LNCAP (cell line): ENCODE data around the gene ZNF71.

Experiments
- CTCF ChIP-seq: fragments of 450-650 bp; IDR thresholded peaks from 2 replicates; pipeline ENCODE4 v1.5.1; 2017; ENCODE audit warnings: mild to moderate bottlenecking

The ZNF71 gene

DNA sequence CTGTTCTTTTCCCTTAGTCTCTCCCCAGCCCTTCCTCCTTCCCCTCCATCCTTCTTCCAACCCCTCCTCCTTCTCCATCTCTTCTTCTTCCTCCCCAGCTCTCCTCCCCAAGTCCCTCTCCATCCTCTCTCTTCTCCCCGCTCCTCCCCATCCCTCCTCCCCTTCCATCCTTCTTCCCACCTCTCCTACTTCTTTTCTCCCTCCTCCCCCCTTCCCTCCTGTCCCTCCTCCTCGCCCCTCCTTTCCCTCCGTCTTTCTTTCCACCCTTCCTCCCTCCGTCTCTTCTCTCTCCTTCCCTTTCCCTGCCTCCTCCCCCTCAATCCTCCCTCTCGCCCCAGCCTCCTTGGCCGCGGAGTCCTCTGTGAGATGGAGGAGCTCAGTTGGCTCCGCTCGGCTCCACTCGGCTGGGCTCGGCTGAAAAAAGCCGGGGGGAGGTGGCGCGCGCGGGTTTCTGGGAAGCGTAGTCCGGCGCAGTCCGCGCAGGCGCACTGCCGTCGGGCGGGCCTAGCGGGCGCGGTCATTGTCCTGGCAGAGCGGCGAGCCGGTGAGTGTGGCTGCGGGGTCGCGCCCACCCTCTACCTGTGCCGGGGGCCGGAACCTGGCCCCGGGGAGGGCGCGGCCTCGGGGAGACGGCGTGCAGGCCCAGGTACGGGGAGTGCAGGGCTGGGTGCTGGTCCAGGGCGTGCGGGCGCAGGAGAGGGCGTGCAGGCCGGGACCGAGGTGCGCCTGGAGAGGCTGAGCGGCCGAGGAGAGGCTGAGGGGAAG, at the start of gene ZNF71:
TSS of gene ZNF71 (plus strand) at position 520 of the 765 bp plus-strand sequence. CDS start 6,257 bp downstream, outside the sequence.
- TF ChIP-seq CTCF = no peak

DNA sequence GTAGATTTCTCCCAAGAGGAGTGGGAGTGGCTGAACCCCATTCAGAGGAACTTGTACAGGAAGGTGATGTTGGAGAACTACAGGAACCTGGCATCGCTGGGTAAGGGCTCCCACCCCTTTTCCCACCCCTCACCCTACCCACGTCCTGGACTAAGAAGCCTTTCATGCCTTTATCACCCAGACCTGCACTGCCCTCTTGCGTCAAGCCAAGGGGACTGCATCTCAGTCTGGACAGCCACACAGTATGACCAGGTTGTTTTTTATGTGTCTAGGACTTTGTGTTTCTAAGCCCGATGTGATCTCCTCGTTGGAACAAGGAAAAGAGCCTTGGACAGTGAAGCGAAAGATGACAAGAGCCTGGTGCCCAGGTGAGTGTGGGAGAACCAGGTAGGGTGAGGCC, 47.6 kb upstream of the ZNF71 start:
- no peak for TF ChIP-seq CTCF

DNA sequence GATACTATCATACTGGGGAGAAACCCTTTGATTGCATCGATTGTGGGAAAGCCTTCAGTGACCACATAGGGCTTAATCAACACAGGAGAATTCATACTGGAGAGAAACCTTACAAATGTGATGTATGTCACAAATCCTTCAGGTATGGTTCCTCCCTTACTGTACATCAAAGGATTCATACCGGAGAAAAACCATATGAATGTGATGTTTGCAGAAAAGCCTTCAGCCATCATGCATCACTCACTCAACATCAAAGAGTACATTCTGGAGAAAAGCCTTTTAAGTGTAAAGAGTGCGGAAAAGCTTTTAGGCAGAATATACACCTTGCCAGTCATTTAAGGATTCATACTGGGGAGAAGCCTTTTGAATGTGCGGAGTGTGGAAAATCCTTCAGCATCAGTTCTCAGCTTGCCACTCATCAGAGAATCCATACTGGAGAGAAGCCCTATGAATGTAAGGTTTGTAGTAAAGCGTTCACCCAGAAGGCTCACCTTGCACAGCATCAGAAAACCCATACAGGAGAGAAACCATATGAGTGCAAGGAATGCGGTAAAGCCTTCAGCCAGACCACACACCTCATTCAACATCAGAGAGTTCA, 40.7 kb upstream of the ZNF71 start:
- no peak for TF ChIP-seq CTCF

DNA sequence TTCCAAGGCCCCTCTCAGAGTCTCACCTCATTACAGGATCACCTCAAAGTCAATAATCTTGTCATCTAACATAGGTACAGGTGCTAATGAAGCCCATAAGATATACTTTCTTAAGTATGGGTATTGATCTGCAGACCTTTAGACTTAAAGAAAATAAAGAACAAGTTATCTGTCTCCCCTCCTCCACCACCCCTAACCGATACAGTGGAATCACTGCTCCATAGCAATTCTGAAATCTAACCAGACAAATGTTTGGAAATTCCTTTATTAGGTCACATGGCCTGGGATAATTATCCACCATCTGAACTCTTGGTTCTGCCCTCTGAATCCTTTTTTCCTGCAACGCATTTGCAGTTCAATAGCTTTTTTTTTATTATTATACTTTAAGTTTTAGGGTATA, 32.3 kb upstream of the ZNF71 start:
- TF ChIP-seq CTCF = no peak

DNA sequence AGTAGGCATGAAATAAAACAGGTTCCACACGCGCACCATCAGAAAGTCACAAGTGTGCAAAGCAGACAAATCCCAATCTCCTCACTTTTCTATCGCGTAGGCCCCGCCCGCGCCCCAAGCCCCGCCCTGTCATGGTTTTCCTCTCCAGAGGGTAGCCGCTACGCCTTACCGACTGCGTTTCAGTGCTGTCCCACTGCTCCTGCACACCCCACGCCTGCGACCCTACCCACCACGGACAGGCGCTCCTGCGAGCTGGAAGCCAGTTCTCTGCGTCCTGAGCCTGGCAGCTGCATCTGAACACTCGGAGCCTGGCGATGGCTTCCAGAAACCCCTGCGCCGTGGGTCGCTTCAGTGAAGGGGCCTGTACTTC, 28.2 kb upstream of the ZNF71 start:
- no peak for TF ChIP-seq CTCF

GRCh38 chr19:56567274-56568120, 27.6 kb upstream of the ZNF71 start, which contains the start of gene ZNF470:
Gene ZNF470 (plus strand): TSS chr19:56567468. CDS start chr19:56570312, 2,844 bp downstream.
- TF ChIP-seq CTCF = no peak

GRCh38 chr19:56572589-56572988, 22.5 kb upstream of the ZNF71 start:
- no peak for TF ChIP-seq CTCF
